ENCODE results near the gene FLOT2. TPM values are rescaled to one million over a fixed set of nuclear protein-coding genes. Genes with fewer than 3 reads are reported as not detected.

Gene FLOT2
- total RNA-seq, 3 donors from 2014 or later (not counting 1 experiment from before 2014, with no cell fraction given): 132 to 152 (median 152) TPM

- no peak for TF ChIP-seq CTCF (IDR thresholded peaks at IDR 0.05)
- ATAC-seq (no peak), DNase-seq (no peak)
- no peaks in the 10 kb centered on the region for H3K27me3 Mint-ChIP-seq (ENCODE audit: low read depth in 2 of 2)
- H3K9me3 Mint-ChIP-seq: no peaks in the 10 kb centered on the region
- no peak overlapping the region for H3K4me3 Mint-ChIP-seq
- Histone ChIP-seq H3K4me3 (ENCODE audit: low read length) (no peak overlapping the region), H3K36me3 (ENCODE audit: control insufficient read depth, insufficient read depth, low read length) (peaks cover 93% of the 10 kb centered on the region), H3K27ac (ENCODE audit: low read length) (no peak overlapping the region), H3K27me3 (ENCODE audit: control insufficient read depth, insufficient read depth, low read length) (no peaks in the 10 kb centered on the region), H3K9me3 (ENCODE audit: control insufficient read depth, insufficient read depth, low read length) (no peaks in the 10 kb centered on the region), H3K4me1 (ENCODE audit: control insufficient read depth, insufficient read depth, low read length) (no peaks in the 10 kb centered on the region)
- no peaks in the 10 kb centered on the region for H3K4me1 Mint-ChIP-seq
- no peak overlapping the region for H3K27ac Mint-ChIP-seq
- H3K36me3 Mint-ChIP-seq: peaks cover 10% of the 10 kb centered on the region
- no CpG with 5 or more reads among the region's 1 CpG for WGBS (ENCODE audit: insufficient coverage)
- intact Hi-C loops (cut with micrococcal nuclease): no loop called here
Observed at GRCh38 chr17:28910534-28910933, 13.0 kb upstream of the FLOT2 start.

- H3K27me3 Mint-ChIP-seq (ENCODE audit: low read depth in 2 of 2): no peaks in the 10 kb centered on the region
- ATAC-seq (no peak), DNase-seq (no peak)
- no peaks in the 10 kb centered on the region for H3K27me3 ChIP-seq (ENCODE audit: control insufficient read depth, insufficient read depth, low read length)
- WGBS (ENCODE audit: insufficient coverage): 96% methylated on average over 5 of the region's 6 CpGs
- peaks cover 79% of the 10 kb centered on the region for H3K36me3 ChIP-seq (ENCODE audit: control insufficient read depth, insufficient read depth, low read length)
- H3K9me3 ChIP-seq (ENCODE audit: control insufficient read depth, insufficient read depth, low read length): no peaks in the 10 kb centered on the region
- no peak overlapping the region for H3K4me3 Mint-ChIP-seq
- H3K4me1 Mint-ChIP-seq: peaks cover 0 to 8% of the 10 kb centered on the region in 2 donors
- no peak overlapping the region for H3K27ac ChIP-seq (ENCODE audit: low read length)
- H3K4me3 ChIP-seq (ENCODE audit: low read length): no peak overlapping the region
- TF ChIP-seq CTCF (IDR thresholded peaks at IDR 0.05): no peak
- intact Hi-C loops (cut with micrococcal nuclease): no loop called here
- no peaks in the 10 kb centered on the region for H3K36me3 Mint-ChIP-seq
- H3K4me1 ChIP-seq (ENCODE audit: control insufficient read depth, insufficient read depth, low read length): no peaks in the 10 kb centered on the region
- no peak overlapping the region for H3K27ac Mint-ChIP-seq
- no peaks in the 10 kb centered on the region for H3K9me3 Mint-ChIP-seq
Observed at GRCh38 chr17:28908640-28909167, 11.2 kb upstream of the FLOT2 start.

GRCh38 chr17:28907709-28908475 is 10.4 kb upstream of the FLOT2 start:
- Histone ChIP-seq H3K36me3 (ENCODE audit: control insufficient read depth, insufficient read depth, low read length) (peaks cover 70% of the 10 kb centered on the region), H3K4me3 (ENCODE audit: low read length) (no peak overlapping the region), H3K27ac (ENCODE audit: low read length) (no peak overlapping the region), H3K27me3 (ENCODE audit: control insufficient read depth, insufficient read depth, low read length) (no peaks in the 10 kb centered on the region), H3K4me1 (ENCODE audit: control insufficient read depth, insufficient read depth, low read length) (peaks cover 4% of the 10 kb centered on the region), H3K9me3 (ENCODE audit: control insufficient read depth, insufficient read depth, low read length) (no peaks in the 10 kb centered on the region)
- DNase-seq (no peak), ATAC-seq (no peak)
- Mint-ChIP-seq H3K27ac (peak overlapping the region; percentile 14 to 44), H3K9me3 (no peaks in the 10 kb centered on the region), H3K27me3 (ENCODE audit: low read depth in 2 of 2) (no peaks in the 10 kb centered on the region), H3K36me3 (no peaks in the 10 kb centered on the region), H3K4me1 (peaks cover 0 to 13% of the 10 kb centered on the region in 2 donors), H3K4me3 (no peak overlapping the region)
- TF ChIP-seq CTCF (IDR thresholded peaks at IDR 0.05): no peak
- 100% methylated on average over 1 of the region's 3 CpGs for WGBS (ENCODE audit: insufficient coverage)
- intact Hi-C loops (cut with micrococcal nuclease): no loop called here
